ENCODE data around the gene PPIF. TPM values are rescaled to one million over a fixed set of nuclear protein-coding genes. Genes with fewer than 3 reads are reported as not detected.

The PPIF gene
- total RNA-seq, 1 experiment from 2014 or later = 59.0 TPM

DNA sequence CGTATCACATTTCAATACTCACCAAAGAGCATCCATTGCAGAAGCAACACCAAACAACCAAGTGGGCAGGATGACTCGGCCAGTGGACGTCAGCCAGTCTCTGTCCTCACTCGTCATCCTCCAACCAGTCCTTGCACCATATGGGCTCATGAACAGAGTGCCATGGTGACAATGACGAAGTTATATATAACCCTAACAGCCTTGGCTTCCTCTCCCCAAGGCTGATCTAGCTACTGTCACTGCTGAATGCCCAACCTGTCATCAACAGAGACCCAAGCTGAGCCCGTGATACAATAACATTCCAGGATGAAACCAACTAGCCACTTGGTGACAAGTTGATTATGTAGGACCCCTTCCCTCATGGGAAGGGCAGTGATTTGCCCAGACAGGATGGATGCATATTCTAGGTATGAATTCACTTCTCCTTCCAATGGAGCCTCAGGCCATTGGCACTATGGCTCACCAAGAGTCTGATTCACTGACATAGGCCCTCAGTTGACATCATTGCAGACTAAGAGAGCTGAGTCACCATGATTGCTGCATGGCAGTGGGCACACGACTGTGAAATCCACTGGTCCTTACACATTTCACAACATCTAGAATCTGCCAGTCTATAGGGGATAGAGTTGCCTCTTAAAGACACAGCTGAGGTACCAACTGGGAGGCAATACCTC is 26.3 kb upstream of the PPIF start:
- Histone ChIP-seq H3K36me3 (ENCODE audit: control insufficient read depth, insufficient read depth, low read length) (no peaks in the 10 kb centered on the region), H3K4me1 (ENCODE audit: control insufficient read depth, insufficient read depth, low read length) (no peaks in the 10 kb centered on the region; the same call in none of the 2 replicates), H3K27me3 (ENCODE audit: control insufficient read depth, insufficient read depth, low read length) (no peaks in the 10 kb centered on the region), H3K27ac (ENCODE audit: low read length) (no peak overlapping the region), H3K4me3 (ENCODE audit: low read depth in 2 of 2, low read length in 2 of 2) (no peak overlapping the region), H3K9me3 (ENCODE audit: control insufficient read depth, insufficient read depth, low read depth, low read length) (no peaks in the 10 kb centered on the region)
- no peak for DNase-seq (ENCODE audit: low read depth, low spot score)
- ATAC-seq = peak; percentile 41; the same call in 1 of the 2 replicates
- ChIA-PET POLR2A (no interaction called here), CTCF (no interaction called here)
- no TSS peak for BruUV-seq (replicated peaks)
- intact Hi-C loops (cut with micrococcal nuclease; ENCODE audit: unreplicated experiment) (no loop called here), in situ Hi-C loops (cut with HindIII; ENCODE audit: low pct_unique_long_range_greater_than_20kb, low sequenced_read_pairs) (no loop called here)
- TF ChIP-seq TCF7L2 (IDR thresholded peaks at IDR 0.05; ENCODE audit: low read depth, low read length) = no peak
- TF ChIP-seq SIN3A (IDR thresholded peaks at IDR 0.05; ENCODE audit: borderline replicate concordance, insufficient read depth, low read depth, low read length) = no peak
- TF ChIP-seq, protein P1, sequence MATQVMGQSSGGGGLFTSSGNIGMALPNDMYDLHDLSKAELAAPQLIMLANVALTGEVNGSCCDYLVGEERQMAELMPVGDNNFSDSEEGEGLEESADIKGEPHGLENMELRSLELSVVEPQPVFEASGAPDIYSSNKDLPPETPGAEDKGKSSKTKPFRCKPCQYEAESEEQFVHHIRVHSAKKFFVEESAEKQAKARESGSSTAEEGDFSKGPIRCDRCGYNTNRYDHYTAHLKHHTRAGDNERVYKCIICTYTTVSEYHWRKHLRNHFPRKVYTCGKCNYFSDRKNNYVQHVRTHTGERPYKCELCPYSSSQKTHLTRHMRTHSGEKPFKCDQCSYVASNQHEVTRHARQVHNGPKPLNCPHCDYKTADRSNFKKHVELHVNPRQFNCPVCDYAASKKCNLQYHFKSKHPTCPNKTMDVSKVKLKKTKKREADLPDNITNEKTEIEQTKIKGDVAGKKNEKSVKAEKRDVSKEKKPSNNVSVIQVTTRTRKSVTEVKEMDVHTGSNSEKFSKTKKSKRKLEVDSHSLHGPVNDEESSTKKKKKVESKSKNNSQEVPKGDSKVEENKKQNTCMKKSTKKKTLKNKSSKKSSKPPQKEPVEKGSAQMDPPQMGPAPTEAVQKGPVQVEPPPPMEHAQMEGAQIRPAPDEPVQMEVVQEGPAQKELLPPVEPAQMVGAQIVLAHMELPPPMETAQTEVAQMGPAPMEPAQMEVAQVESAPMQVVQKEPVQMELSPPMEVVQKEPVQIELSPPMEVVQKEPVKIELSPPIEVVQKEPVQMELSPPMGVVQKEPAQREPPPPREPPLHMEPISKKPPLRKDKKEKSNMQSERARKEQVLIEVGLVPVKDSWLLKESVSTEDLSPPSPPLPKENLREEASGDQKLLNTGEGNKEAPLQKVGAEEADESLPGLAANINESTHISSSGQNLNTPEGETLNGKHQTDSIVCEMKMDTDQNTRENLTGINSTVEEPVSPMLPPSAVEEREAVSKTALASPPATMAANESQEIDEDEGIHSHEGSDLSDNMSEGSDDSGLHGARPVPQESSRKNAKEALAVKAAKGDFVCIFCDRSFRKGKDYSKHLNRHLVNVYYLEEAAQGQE (IDR thresholded peaks at IDR 0.05; ENCODE audit: insufficient read depth in 1 of 2, low read depth in 2 of 2, low read length in 1 of 2) = no peak
- TF ChIP-seq, protein P2, sequence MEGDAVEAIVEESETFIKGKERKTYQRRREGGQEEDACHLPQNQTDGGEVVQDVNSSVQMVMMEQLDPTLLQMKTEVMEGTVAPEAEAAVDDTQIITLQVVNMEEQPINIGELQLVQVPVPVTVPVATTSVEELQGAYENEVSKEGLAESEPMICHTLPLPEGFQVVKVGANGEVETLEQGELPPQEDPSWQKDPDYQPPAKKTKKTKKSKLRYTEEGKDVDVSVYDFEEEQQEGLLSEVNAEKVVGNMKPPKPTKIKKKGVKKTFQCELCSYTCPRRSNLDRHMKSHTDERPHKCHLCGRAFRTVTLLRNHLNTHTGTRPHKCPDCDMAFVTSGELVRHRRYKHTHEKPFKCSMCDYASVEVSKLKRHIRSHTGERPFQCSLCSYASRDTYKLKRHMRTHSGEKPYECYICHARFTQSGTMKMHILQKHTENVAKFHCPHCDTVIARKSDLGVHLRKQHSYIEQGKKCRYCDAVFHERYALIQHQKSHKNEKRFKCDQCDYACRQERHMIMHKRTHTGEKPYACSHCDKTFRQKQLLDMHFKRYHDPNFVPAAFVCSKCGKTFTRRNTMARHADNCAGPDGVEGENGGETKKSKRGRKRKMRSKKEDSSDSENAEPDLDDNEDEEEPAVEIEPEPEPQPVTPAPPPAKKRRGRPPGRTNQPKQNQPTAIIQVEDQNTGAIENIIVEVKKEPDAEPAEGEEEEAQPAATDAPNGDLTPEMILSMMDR (IDR thresholded peaks at IDR 0.05) = no peak
- no peak for TF ChIP-seq POLR2AphosphoS5 (IDR thresholded peaks at IDR 0.05; ENCODE audit: low read depth, low read length)

DNA sequence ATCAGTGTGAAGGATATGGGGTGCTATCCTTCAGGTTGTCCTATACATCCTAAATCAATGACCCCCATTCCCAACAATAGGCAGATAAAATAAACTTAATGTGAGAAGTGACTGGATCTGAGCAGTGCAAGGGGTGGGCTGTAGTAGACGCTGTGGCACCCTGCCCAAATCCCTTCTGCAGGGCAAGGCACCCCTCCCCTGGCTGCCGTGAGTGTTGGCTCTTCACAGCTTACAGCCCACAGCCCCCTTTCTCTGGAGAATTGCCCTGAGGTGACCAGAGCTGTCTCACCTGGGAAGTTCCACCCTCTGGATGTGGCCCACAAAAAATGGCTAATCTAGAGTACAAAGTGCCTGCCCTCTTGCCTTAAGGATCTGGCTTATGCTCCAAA is 25.8 kb upstream of the PPIF start:
- Histone ChIP-seq H3K27me3 (ENCODE audit: control insufficient read depth, insufficient read depth, low read length) (no peaks in the 10 kb centered on the region), H3K9me3 (ENCODE audit: control insufficient read depth, insufficient read depth, low read depth, low read length) (no peaks in the 10 kb centered on the region), H3K4me1 (ENCODE audit: control insufficient read depth, insufficient read depth, low read length) (no peaks in the 10 kb centered on the region; the same call in none of the 2 replicates), H3K27ac (ENCODE audit: low read length) (no peak overlapping the region), H3K36me3 (ENCODE audit: control insufficient read depth, insufficient read depth, low read length) (no peaks in the 10 kb centered on the region), H3K4me3 (ENCODE audit: low read depth in 2 of 2, low read length in 2 of 2) (no peak overlapping the region)
- ATAC-seq (no peak), DNase-seq (ENCODE audit: low read depth, low spot score) (no peak)
- TF ChIP-seq, protein P2 (IDR thresholded peaks at IDR 0.05) = no peak
- BruUV-seq (replicated peaks) = no TSS peak
- CTCF ChIA-PET = no interaction called here
- intact Hi-C loops (cut with micrococcal nuclease; ENCODE audit: unreplicated experiment) (no loop called here), in situ Hi-C loops (cut with HindIII; ENCODE audit: low pct_unique_long_range_greater_than_20kb, low sequenced_read_pairs) (no loop called here)
- POLR2A ChIA-PET = no interaction called here

Data from Panc1 (cell line).